GM12878 (cell line): ENCODE results near the gene PLXNB2. TPM values are rescaled to one million over a fixed set of nuclear protein-coding genes. Genes with fewer than 3 reads are reported as not detected.

Experiments used
- ATAC-seq: fragments of 200-7000 bp; cut with Tn5 transposase; 3 replicates; pipeline ENCODE4 v1.9.1; 2020; ENCODE audit warnings: mild to moderate bottlenecking, moderate library complexity
- BruUV-seq: library from RNA; stranded (reverse); fragments of 400-500 nt; replicated peaks from 2 replicates; lab custom pipeline; 2021; lab: Mats Ljungman, UMichigan
- CTCF ChIA-PET: fragments of 300-600 bp; sonication (Branson Sonifier 250); formaldehyde crosslinking; extraction: SDS; loops from one replicate; lab custom pipeline; 2021; ENCODE audit warnings: inconsistent platforms; lab: Yijun Ruan, JAX
- POLR2A ChIA-PET: fragments of 350-600 bp; formaldehyde crosslinking; extraction: SDS; loops from one replicate; lab custom pipeline; 2021; ENCODE audit warnings: inconsistent platforms; lab: Charles Lee
- RAD21 ChIA-PET: fragments of 300-600 bp; sonication (Branson Sonifier 250); formaldehyde crosslinking; loops from one replicate; lab custom pipeline; 2023; ENCODE audit warnings: antibody characterized with exemption; ENCODE audit not compliant: unreplicated experiment; lab: Charles Lee
- SMC1A ChIA-PET: fragments of 300-600 bp; sonication (Branson Sonifier 250); formaldehyde crosslinking; loops from one replicate; lab custom pipeline; 2023; ENCODE audit not compliant: unreplicated experiment, uncharacterized antibody; lab: Charles Lee
- DNase-seq: peaks from one replicate; pipeline ENCODE4 v3.0.0-alpha.2; 2011; ENCODE audit warnings: low read depth, low spot score
- FAIRE-seq: peaks from 3 replicates; lab custom pipeline; 2011; peaks lifted over from hg19 to GRCh38; lab: Jason Lieb, UNC
- H2AFZ ChIP-seq: 2 replicates; pipeline ENCODE4 v1.6.0; 2011; ENCODE audit warnings: low read depth, low read length, control low read depth; ENCODE audit not compliant: control insufficient read depth
- H3K27ac ChIP-seq: 2 replicates; pipeline ENCODE4 v1.5.1; 2011; ENCODE audit warnings: control low read depth; ENCODE audit not compliant: control insufficient read depth, insufficient read depth
- H3K27me3 ChIP-seq, 2 experiments: replicated peaks in 1 of 2; 2 replicates each; pipeline versions ENCODE4 v1.6.0 to v1.6.1; 2011; ENCODE audit warnings: low read length in 1 of 2; ENCODE audit not compliant: control insufficient read depth in 2 of 2, insufficient read depth in 2 of 2
- H3K36me3 ChIP-seq, 2 experiments: 2 replicates each; pipeline ENCODE4 v1.5.1; 2011; ENCODE audit warnings: low read length in 1 of 2; ENCODE audit not compliant: control insufficient read depth in 2 of 2, insufficient read depth in 2 of 2
- H3K4me1 ChIP-seq: 2 replicates; pipeline ENCODE4 v1.6.1; 2011; ENCODE audit warnings: mild to moderate bottlenecking, low read length, moderate library complexity, mixed read lengths; ENCODE audit not compliant: control insufficient read depth, insufficient read depth
- H3K4me2 ChIP-seq: 2 replicates; pipeline ENCODE4 v1.6.0; 2011; ENCODE audit warnings: control low read depth; ENCODE audit not compliant: control insufficient read depth, insufficient read depth
- H3K4me3 ChIP-seq: fragments of 200-600 bp; sonication (generic); 2 replicates; pipeline ENCODE4 v1.5.1; 2016
- H3K79me2 ChIP-seq: 2 replicates; pipeline ENCODE4 v1.6.0; 2011; ENCODE audit warnings: low read length; ENCODE audit not compliant: control insufficient read depth, insufficient read depth
- H3K9ac ChIP-seq: 2 replicates; pipeline ENCODE4 v1.8.0; 2011; ENCODE audit warnings: low read length, control low read depth, mixed read lengths; ENCODE audit not compliant: control insufficient read depth, insufficient read depth
- H3K9me3 ChIP-seq: replicated peaks from 3 replicates; pipeline ENCODE4 v1.5.1; 2011; ENCODE audit warnings: mild to moderate bottlenecking, low read length; ENCODE audit not compliant: control insufficient read depth, insufficient read depth
- H4K20me1 ChIP-seq: 2 replicates; pipeline ENCODE4 v1.6.0; 2011; ENCODE audit not compliant: control insufficient read depth, insufficient read depth
- ASH2L ChIP-seq: fragments of 300-600, 200-600 bp; sonication (generic); IDR thresholded peaks from 2 replicates; pipeline ENCODE4 v1.6.1; 2017; ENCODE audit warnings: low read depth, mild to moderate bottlenecking, borderline replicate concordance
- BACH1 ChIP-seq: fragments of 450-650 bp; IDR thresholded peaks from 2 replicates; pipeline ENCODE4 v1.6.1; 2017; ENCODE audit warnings: mild to moderate bottlenecking, borderline replicate concordance
- BCL3 ChIP-seq: IDR thresholded peaks from 2 replicates; pipeline ENCODE4 v1.6.1; 2011; ENCODE audit warnings: borderline replicate concordance, low read depth, mild to moderate bottlenecking, moderate library complexity, low read length; ENCODE audit not compliant: insufficient read depth, poor library complexity, severe bottlenecking
- CREB1 ChIP-seq: IDR thresholded peaks from 2 replicates; pipeline ENCODE4 v1.6.1; 2012; ENCODE audit warnings: low read depth, mild to moderate bottlenecking, inconsistent platforms
- HDAC6 ChIP-seq: fragments of 200-600 bp; sonication (generic); IDR thresholded peaks from one replicate; pipeline ENCODE4 v1.8.0; 2017; ENCODE audit warnings: antibody characterized with exemption; ENCODE audit not compliant: unreplicated experiment
- MEF2B ChIP-seq: fragments of 450-650 bp; IDR thresholded peaks from 2 replicates; pipeline ENCODE4 v1.6.1; 2018; ENCODE audit warnings: mild to moderate bottlenecking, moderate library complexity; ENCODE audit not compliant: partially characterized antibody, poor library complexity, severe bottlenecking
- NKRF ChIP-seq: fragments of 450-650 bp; conservative IDR thresholded peaks from 2 replicates; pipeline ENCODE4 v1.6.1; 2017; ENCODE audit warnings: mild to moderate bottlenecking, moderate library complexity
- POLR2AphosphoS5 ChIP-seq: IDR thresholded peaks from 2 replicates; pipeline ENCODE4 v1.6.1; 2011; ENCODE audit warnings: mild to moderate bottlenecking, low read length, inconsistent platforms
- SMAD5 ChIP-seq: IDR thresholded peaks from 2 replicates; pipeline ENCODE4 v1.6.1; 2016; ENCODE audit warnings: antibody characterized with exemption, low read depth
- STAT1 ChIP-seq: fragments of 450-650 bp; conservative IDR thresholded peaks from 2 replicates; pipeline ENCODE4 v1.6.1; 2014; ENCODE audit warnings: antibody characterized with exemption, mild to moderate bottlenecking
- ZBTB33 ChIP-seq: fragments of 450-650 bp; IDR thresholded peaks from 2 replicates; pipeline ENCODE4 v1.6.1; 2017; ENCODE audit warnings: mild to moderate bottlenecking
- WGBS: methylation state at CpG from one replicate; pipeline ENCODE4 v1.1.6; 2016; ENCODE audit warnings: low lambda C conversion rate; ENCODE audit not compliant: insufficient replicate concordance, insufficient coverage; ENCODE audit errors: missing lambda C conversion rate; 5-methylcytosine and 5-hydroxymethylcytosine counted together
- in situ Hi-C: fragments of 300-500 bp; cut with MboI; formaldehyde crosslinking; loops from 9 replicates; pipeline ENCODE4 v1.14.3; 2018; ENCODE audit warnings: mixed read lengths
- intact Hi-C: fragments of 100-400 bp; cut with micrococcal nuclease; formaldehyde crosslinking; loops from one replicate; pipeline ENCODE4 v1.14.2; 2022; ENCODE audit not compliant: unreplicated experiment
- polyA plus RNA-seq, 11 experiments: library from polyadenylated mRNA; depleted of rRNA in 4 of 11; unstranded in 6 of 11; stranded (reverse) in 5 of 11; fragments of >200 nt; fragmentation: Nextera tagmentation in 4 of 11; fragmentation: Illumina TruSeq in 1 of 11; extraction: Ambion mirVana in 4 of 11; extraction: Trizol in 1 of 11; gene quantifications; 1 replicate in 1 of 11; 2 replicates in 10 of 11; pipeline versions ENCODE4 v1.2.1 to v1.2.3, GENCODE V29; 2011 to 2016; ENCODE audit warnings: inconsistent platforms in 2 of 11, missing spikeins in 2 of 11, low read depth in 1 of 11
- total RNA-seq, 4 experiments: library from RNA; depleted of rRNA in 3 of 4; stranded (reverse); fragments of >200 nt in 3 of 4; fragmentation: Illumina TruSeq in 1 of 4; extraction: Trizol in 1 of 4; gene quantifications; 2 replicates each; pipeline versions ENCODE4 v1.2.1 to v1.2.3, GENCODE V29; 2013 to 2021

The PLXNB2 gene
- total and polyA plus RNA-seq, 10 of the 15 experiments (the other 5 are each of a cell fraction or from before 2014, with no cell fraction given) = 0.68 to 134 (median 41.9) TPM

GRCh38 chr22:50297510-50298265 lies 9.8 kb downstream of the PLXNB2 start:
- POLR2A ChIA-PET = interaction anchor here (1.2 kb wide), 1 partner anchor 7 kb away, joined by 5 read pairs; no protein-coding TSS in a partner anchor
- CTCF ChIA-PET = no interaction called here

More at GRCh38 chr22:50297510-50298265, 9.8 kb downstream of the PLXNB2 start:
- Histone ChIP-seq H3K9me3 (no peaks in the 10 kb centered on the region), H2AFZ (no peak overlapping the region), H3K36me3 (peaks cover 3 to 9% of the 10 kb centered on the region in 2 experiments; a peak in 3 of 4 replicates), H3K9ac (no peak overlapping the region), H3K4me3 (no peak overlapping the region), H3K79me2 (peaks cover 75% of the 10 kb centered on the region), H3K27ac (no peak overlapping the region), H3K4me1 (peaks cover 35% of the 10 kb centered on the region), H4K20me1 (no peaks in the 10 kb centered on the region; the same call in 1 of the 2 replicates), H3K27me3 (no peaks in the 10 kb centered on the region), H3K4me2 (no peak overlapping the region)
- 86% methylated on average over 19 of the region's 20 CpGs for WGBS
- FAIRE-seq (no peak), DNase-seq (no peak), ATAC-seq (no peak)
- SMC1A ChIA-PET = no interaction called here
- intact Hi-C loops (no loop called here), in situ Hi-C loops (no loop called here)
- TF ChIP-seq ASH2L (no peak), MEF2B (no peak), POLR2AphosphoS5 (no peak), BCL3 (no peak), BACH1 (no peak), STAT1 (no peak), NKRF (no peak), CREB1 (no peak), HDAC6 (no peak), ZBTB33 (no peak), SMAD5 (no peak)
- RAD21 ChIA-PET = no interaction called here
- BruUV-seq = TSS peak; percentile 26
